Measurements from ENCODE around the gene ALLC.

ALLC gene

GRCh38 chr2:3622967-3623366 lies 35.0 kb upstream of the ALLC start:
- Histone ChIP-seq H4K91ac (ENCODE audit: low read length) (no peak overlapping the region), H3K4me3 (ENCODE audit: insufficient read depth in 1 of 2, low read depth in 1 of 2, low read length in 2 of 2) (no peak overlapping the region), H4K8ac (ENCODE audit: low read length) (no peak overlapping the region), H3K23ac (ENCODE audit: low read length in 2 of 2) (no peak overlapping the region), H3K9me3 (ENCODE audit: control insufficient read depth, low read length) (peaks cover 5% of the 10 kb centered on the region), H3K27me3 (ENCODE audit: control insufficient read depth in 1 of 2, insufficient read depth in 1 of 2, low read length in 2 of 2) (peaks cover 0 to 3% of the 10 kb centered on the region in 2 experiments), H3K36me3 (ENCODE audit: control insufficient read depth in 1 of 2, insufficient read depth in 2 of 2, low read depth in 1 of 2, low read length in 2 of 2) (no peaks in the 10 kb centered on the region), H3K14ac (ENCODE audit: low read length in 2 of 2) (no peak overlapping the region), H3K4ac (ENCODE audit: low read depth in 1 of 2, low read length in 2 of 2) (no peak overlapping the region), H3K18ac (ENCODE audit: low read depth in 1 of 2, low read length in 2 of 2) (no peak overlapping the region), H3K4me2 (ENCODE audit: low read length, poor library complexity, severe bottlenecking) (no peak overlapping the region), H3K4me1 (ENCODE audit: control insufficient read depth, insufficient read depth, low read depth, low read length) (peaks cover 2% of the 10 kb centered on the region), H2BK5ac (ENCODE audit: low read depth, low read length, poor library complexity, severe bottlenecking) (no peak overlapping the region), H2BK12ac (ENCODE audit: low read length in 2 of 2) (no peak overlapping the region), H3K79me1 (replicated peaks; ENCODE audit: low read length, poor library complexity, severe bottlenecking) (no peaks in the 10 kb centered on the region), H3K9ac (ENCODE audit: low read length) (no peak overlapping the region), H3K27ac (ENCODE audit: low read length, poor library complexity, severe bottlenecking) (no peak overlapping the region), H2AFZ (ENCODE audit: low read depth, low read length) (no peak overlapping the region), H2BK15ac (ENCODE audit: low read depth, poor library complexity, severe bottlenecking) (no peak overlapping the region), H2BK120ac (ENCODE audit: low read depth, low read length) (no peak overlapping the region), H2AK5ac (ENCODE audit: low read length, severe bottlenecking) (no peak overlapping the region)
- 83% methylated on average over 1 of the region's 1 CpG for WGBS
- no peak for DNase-seq

DNA sequence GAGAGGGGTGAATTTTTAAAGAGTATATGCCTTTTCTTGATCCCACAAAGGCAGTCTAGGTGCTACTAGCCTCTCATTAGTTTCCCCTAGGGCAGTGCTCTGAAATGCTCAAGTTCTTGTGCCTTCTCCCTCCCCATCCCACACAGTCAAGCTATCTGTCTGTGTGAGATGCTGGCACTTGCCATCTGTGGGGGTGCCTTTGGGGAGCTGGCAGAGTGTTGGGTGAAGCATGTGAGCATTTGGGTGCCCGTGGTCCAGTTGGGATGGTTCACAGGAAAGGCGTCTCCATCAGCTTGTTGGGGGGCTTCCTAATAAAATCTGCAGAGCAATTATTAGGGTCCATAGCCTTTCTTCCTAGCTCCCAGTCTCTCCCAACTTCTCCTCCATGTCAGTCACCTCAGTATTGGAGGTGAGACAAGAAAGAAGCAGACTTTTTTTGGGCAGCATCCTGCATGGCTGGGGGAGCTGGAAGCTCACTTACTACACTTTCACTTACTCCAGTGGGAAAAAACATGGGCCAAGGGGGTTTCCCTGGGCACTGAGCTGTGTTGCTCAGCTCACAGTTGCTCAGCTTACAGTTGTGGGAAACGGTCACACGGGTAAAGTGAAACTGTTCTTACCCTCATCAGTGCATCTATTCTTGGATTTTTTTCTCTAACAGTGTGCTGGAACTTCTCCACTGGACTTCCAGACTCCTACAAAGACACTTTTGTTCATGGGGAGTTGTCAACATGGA lies 33.8 kb upstream of the ALLC start:
- Histone ChIP-seq H3K4me2 (ENCODE audit: low read length, poor library complexity, severe bottlenecking) (no peak overlapping the region), H3K4me3 (ENCODE audit: insufficient read depth in 1 of 2, low read depth in 1 of 2, low read length in 2 of 2) (no peak overlapping the region), H3K23ac (ENCODE audit: low read length in 2 of 2) (no peak overlapping the region), H3K4me1 (ENCODE audit: control insufficient read depth, insufficient read depth, low read depth, low read length) (peaks cover 2% of the 10 kb centered on the region), H3K18ac (ENCODE audit: low read depth in 1 of 2, low read length in 2 of 2) (peak overlapping the region in 1 of 2 experiments; percentile 26), H2BK120ac (ENCODE audit: low read depth, low read length) (peak overlapping the region; percentile 66), H4K8ac (ENCODE audit: low read length) (no peak overlapping the region), H3K14ac (ENCODE audit: low read length in 2 of 2) (no peak overlapping the region), H4K91ac (ENCODE audit: low read length) (peak overlapping the region; percentile 84), H3K27me3 (ENCODE audit: control insufficient read depth in 1 of 2, insufficient read depth in 1 of 2, low read length in 2 of 2) (peaks cover 0 to 3% of the 10 kb centered on the region in 2 experiments), H2BK15ac (ENCODE audit: low read depth, poor library complexity, severe bottlenecking) (peak overlapping the region; percentile 70), H3K9me3 (ENCODE audit: control insufficient read depth, low read length) (peaks cover 5% of the 10 kb centered on the region), H2AFZ (ENCODE audit: low read depth, low read length) (no peak overlapping the region), H3K36me3 (ENCODE audit: control insufficient read depth in 1 of 2, insufficient read depth in 2 of 2, low read depth in 1 of 2, low read length in 2 of 2) (no peaks in the 10 kb centered on the region), H3K4ac (ENCODE audit: low read depth in 1 of 2, low read length in 2 of 2) (peak overlapping the region in 1 of 2 experiments; percentile 73), H3K9ac (ENCODE audit: low read length) (no peak overlapping the region), H3K79me1 (replicated peaks; ENCODE audit: low read length, poor library complexity, severe bottlenecking) (no peaks in the 10 kb centered on the region), H2BK5ac (ENCODE audit: low read depth, low read length, poor library complexity, severe bottlenecking) (no peak overlapping the region), H2AK5ac (ENCODE audit: low read length, severe bottlenecking) (no peak overlapping the region), H2BK12ac (ENCODE audit: low read length in 2 of 2) (peak overlapping the region; percentile 14 to 82), H3K27ac (ENCODE audit: low read length, poor library complexity, severe bottlenecking) (no peak overlapping the region)
- DNase-seq, result peak; percentile 59
- WGBS, result 95% methylated on average over 2 of the region's 4 CpGs

DNA sequence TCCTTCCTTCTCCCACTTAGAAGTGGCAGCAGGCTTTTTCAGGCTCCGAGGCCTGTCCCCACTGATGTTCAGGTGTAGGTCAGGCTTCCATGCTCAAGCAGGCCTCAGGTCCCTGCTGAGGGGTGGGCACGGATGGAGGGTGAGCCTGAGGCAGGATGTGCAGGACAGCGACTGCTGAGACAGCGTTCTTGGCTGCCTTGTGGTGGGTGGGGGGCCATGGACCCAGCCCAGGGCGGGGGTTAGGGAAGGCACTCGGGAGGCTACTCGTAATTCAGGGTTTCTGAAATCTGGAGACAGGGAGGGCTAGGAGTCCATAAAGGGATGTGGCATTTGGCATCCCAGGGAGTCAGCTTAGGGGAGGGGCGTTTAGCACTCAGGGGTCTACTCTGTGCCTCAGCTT lies 32.8 kb upstream of the ALLC start:
- H3K36me3 ChIP-seq (ENCODE audit: control insufficient read depth in 1 of 2, insufficient read depth in 2 of 2, low read depth in 1 of 2, low read length in 2 of 2), result no peaks in the 10 kb centered on the region
- H2BK12ac ChIP-seq (ENCODE audit: low read length in 2 of 2), result peak overlapping the region; percentile 100
- H3K4me2 ChIP-seq (ENCODE audit: low read length, poor library complexity, severe bottlenecking), result no peak overlapping the region
- peaks cover 5% of the 10 kb centered on the region for H3K9me3 ChIP-seq (ENCODE audit: control insufficient read depth, low read length)
- H2BK15ac ChIP-seq (ENCODE audit: low read depth, poor library complexity, severe bottlenecking), result peak overlapping the region; percentile 87
- no peak overlapping the region for H2AK5ac ChIP-seq (ENCODE audit: low read length, severe bottlenecking)
- DNase-seq, result no peak
- peaks cover 0 to 3% of the 10 kb centered on the region in 2 experiments for H3K27me3 ChIP-seq (ENCODE audit: control insufficient read depth in 1 of 2, insufficient read depth in 1 of 2, low read length in 2 of 2)
- H3K18ac ChIP-seq (ENCODE audit: low read depth in 1 of 2, low read length in 2 of 2), result peak overlapping the region; percentile 92 to 96
- no peak overlapping the region for H3K9ac ChIP-seq (ENCODE audit: low read length)
- no peak overlapping the region for H3K14ac ChIP-seq (ENCODE audit: low read length in 2 of 2)
- peak overlapping the region; percentile 98 for H4K91ac ChIP-seq (ENCODE audit: low read length)
- H2AFZ ChIP-seq (ENCODE audit: low read depth, low read length), result no peak overlapping the region
- peak overlapping the region; percentile 85 for H4K8ac ChIP-seq (ENCODE audit: low read length)
- no peak overlapping the region for H3K27ac ChIP-seq (ENCODE audit: low read length, poor library complexity, severe bottlenecking)
- peaks cover 2% of the 10 kb centered on the region for H3K4me1 ChIP-seq (ENCODE audit: control insufficient read depth, insufficient read depth, low read depth, low read length)
- H3K23ac ChIP-seq (ENCODE audit: low read length in 2 of 2), result peak overlapping the region in 1 of 2 experiments; percentile 61
- H2BK120ac ChIP-seq (ENCODE audit: low read depth, low read length), result peak overlapping the region; percentile 94
- 95% methylated on average over 7 of the region's 8 CpGs for WGBS
- H3K4me3 ChIP-seq (ENCODE audit: insufficient read depth in 1 of 2, low read depth in 1 of 2, low read length in 2 of 2), result no peak overlapping the region
- H3K4ac ChIP-seq (ENCODE audit: low read depth in 1 of 2, low read length in 2 of 2), result peak overlapping the region; percentile 92 to 95
- H3K79me1 ChIP-seq (replicated peaks; ENCODE audit: low read length, poor library complexity, severe bottlenecking), result no peaks in the 10 kb centered on the region
- H2BK5ac ChIP-seq (ENCODE audit: low read depth, low read length, poor library complexity, severe bottlenecking), result no peak overlapping the region

DNA sequence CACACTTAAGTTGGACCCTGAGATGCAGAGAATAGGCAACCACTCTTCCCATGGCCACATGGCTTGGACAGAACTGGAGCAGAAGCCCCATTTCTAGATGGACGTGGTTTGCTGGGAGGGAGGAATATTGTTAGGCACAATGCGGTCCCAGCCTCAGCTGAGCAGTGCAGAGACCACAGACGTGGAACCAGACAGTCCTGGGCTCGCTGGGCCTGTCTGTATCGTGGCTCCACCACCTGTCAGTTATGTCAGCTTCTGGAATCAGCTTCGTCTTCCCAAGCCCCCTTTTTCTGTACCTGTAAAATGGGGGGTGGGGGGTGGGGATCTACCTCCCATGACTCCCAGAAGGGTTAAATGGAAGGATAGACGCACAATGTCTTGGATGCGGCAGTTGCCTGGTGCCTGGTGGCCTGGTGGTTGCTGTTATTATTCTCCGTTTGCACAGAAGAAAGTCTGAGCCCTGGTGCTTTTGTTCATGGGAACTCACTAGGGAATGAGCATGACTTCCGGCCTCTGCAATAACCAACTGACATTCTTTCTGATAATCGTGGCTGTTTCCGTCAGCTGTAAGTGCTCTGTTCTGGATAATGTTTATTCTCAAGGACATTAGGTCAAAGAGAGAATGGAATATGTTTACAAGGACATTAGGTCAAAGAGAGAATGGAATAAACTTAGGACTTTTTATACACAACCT lies 31.7 kb upstream of the ALLC start:
- Histone ChIP-seq H3K27me3 (ENCODE audit: control insufficient read depth in 1 of 2, insufficient read depth in 1 of 2, low read length in 2 of 2) (peaks cover 0 to 3% of the 10 kb centered on the region in 2 experiments), H2AK5ac (ENCODE audit: low read length, severe bottlenecking) (no peak overlapping the region), H3K18ac (ENCODE audit: low read depth in 1 of 2, low read length in 2 of 2) (peak overlapping the region; percentile 99), H3K23ac (ENCODE audit: low read length in 2 of 2) (peak overlapping the region; percentile 14 to 67), H3K36me3 (ENCODE audit: control insufficient read depth in 1 of 2, insufficient read depth in 2 of 2, low read depth in 1 of 2, low read length in 2 of 2) (no peaks in the 10 kb centered on the region), H2BK5ac (ENCODE audit: low read depth, low read length, poor library complexity, severe bottlenecking) (no peak overlapping the region), H3K4me2 (ENCODE audit: low read length, poor library complexity, severe bottlenecking) (no peak overlapping the region), H4K8ac (ENCODE audit: low read length) (peak overlapping the region; percentile 99), H2BK15ac (ENCODE audit: low read depth, poor library complexity, severe bottlenecking) (peak overlapping the region; percentile 84), H2BK12ac (ENCODE audit: low read length in 2 of 2) (peak overlapping the region; percentile 97 to 100), H3K4ac (ENCODE audit: low read depth in 1 of 2, low read length in 2 of 2) (peak overlapping the region; percentile 99 to 100), H3K9ac (ENCODE audit: low read length) (no peak overlapping the region), H4K91ac (ENCODE audit: low read length) (peak overlapping the region; percentile 100), H3K14ac (ENCODE audit: low read length in 2 of 2) (peak overlapping the region; percentile 9 to 61), H2AFZ (ENCODE audit: low read depth, low read length) (no peak overlapping the region), H2BK120ac (ENCODE audit: low read depth, low read length) (peak overlapping the region; percentile 99), H3K4me3 (ENCODE audit: insufficient read depth in 1 of 2, low read depth in 1 of 2, low read length in 2 of 2) (no peak overlapping the region), H3K27ac (ENCODE audit: low read length, poor library complexity, severe bottlenecking) (no peak overlapping the region), H3K4me1 (ENCODE audit: control insufficient read depth, insufficient read depth, low read depth, low read length) (peaks cover 2% of the 10 kb centered on the region), H3K9me3 (ENCODE audit: control insufficient read depth, low read length) (peaks cover 5% of the 10 kb centered on the region), H3K79me1 (replicated peaks; ENCODE audit: low read length, poor library complexity, severe bottlenecking) (no peaks in the 10 kb centered on the region)
- 52% methylated on average over 12 of the region's 12 CpGs for WGBS
- peak; percentile 97 for DNase-seq
